HG03064 (cell line): ENCODE measurements around the gene ANKRD36C.
"Not testable (repeated sequence)": the region's sequence is repeated elsewhere in the genome, so short reads cannot be mapped to it uniquely, and the experiment has no call there.

Experiments
- ATAC-seq: cut with Tn5 transposase; IDR thresholded peaks from one replicate; pipeline ENCODE4 v1.9.1; 2021; ENCODE audit warnings: low read depth; ENCODE audit not compliant: unreplicated experiment

Gene ANKRD36C

GRCh38 chr2:95991351-95992094 lies at the start of gene ANKRD36C:
ANKRD36C (minus strand) TSS chr2:95991824; CDS start chr2:95991708, 116 bp downstream.
- peak; percentile 88 for ATAC-seq

GRCh38 chr2:96035554-96035953 lies 43.9 kb upstream of the ANKRD36C start:
- ATAC-seq: not testable (repeated sequence)

GRCh38 chr2:96034792-96035191 lies 43.2 kb upstream of the ANKRD36C start, which contains the start of gene GPAT2:
GPAT2 (minus strand) TSS chr2:96034916; CDS start chr2:96032359, 2,557 bp downstream.
- not testable (repeated sequence) for ATAC-seq

- ATAC-seq: not testable (repeated sequence)
These were observed 42.4 kb upstream of the ANKRD36C start for GRCh38 chr2:96033997-96034396.

- ATAC-seq: not testable (repeated sequence)
These were observed 36.2 kb upstream of the ANKRD36C start for GRCh38 chr2:96027725-96028325.

- ATAC-seq: not testable (repeated sequence)
These were observed 34.1 kb upstream of the ANKRD36C start for GRCh38 chr2:96025755-96026154.

- ATAC-seq: no peak
These were observed 33.5 kb upstream of the ANKRD36C start for GRCh38 chr2:96025194-96025492.

- ATAC-seq: no peak
These were observed 32.9 kb upstream of the ANKRD36C start for GRCh38 chr2:96024336-96025193.

GRCh38 chr2:96023701-96024100 lies 32.1 kb upstream of the ANKRD36C start:
- ATAC-seq: not testable (repeated sequence)

GRCh38 chr2:96022701-96023447 lies 31.2 kb upstream of the ANKRD36C start:
- ATAC-seq: not testable (repeated sequence)

- ATAC-seq: not testable (repeated sequence)
These were observed 30.5 kb upstream of the ANKRD36C start for GRCh38 chr2:96022126-96022525.

- ATAC-seq: not testable (repeated sequence)
These were observed 29.5 kb upstream of the ANKRD36C start for GRCh38 chr2:96021142-96021541.

GRCh38 chr2:96019909-96020590 lies 28.4 kb upstream of the ANKRD36C start:
- not testable (repeated sequence) for ATAC-seq

GRCh38 chr2:96016321-96016720 lies 24.7 kb upstream of the ANKRD36C start:
- not testable (repeated sequence) for ATAC-seq

- ATAC-seq: not testable (repeated sequence)
These were observed 21.2 kb upstream of the ANKRD36C start for GRCh38 chr2:96012792-96013264.

- not testable (repeated sequence) for ATAC-seq
These were observed 20.6 kb upstream of the ANKRD36C start for GRCh38 chr2:96012086-96012791.

- not testable (repeated sequence) for ATAC-seq
These were observed 19.5 kb upstream of the ANKRD36C start for GRCh38 chr2:96011129-96011455.

- peak; percentile 97 for ATAC-seq
These were observed 18.9 kb upstream of the ANKRD36C start for GRCh38 chr2:96010320-96011128.
